ENCODE results near the gene TRIOBP.

The TRIOBP gene

GRCh38 chr22:37696657-37697537 lies at the start of gene TRIOBP:
TRIOBP (plus strand) TSS chr22:37697048; CDS start chr22:37701366, 4,318 bp downstream.
- no peak within 1 kb of the TSS for H3K27ac ChIP-seq
- peak within 1 kb of the TSS; percentile 48 for H3K4me3 ChIP-seq (ENCODE audit: low read depth, low read length)
- H3K27me3 ChIP-seq (replicated peaks) = no peaks in the 10 kb centered on the region
- in situ Hi-C loops (cut with HindIII; ENCODE audit: low pct_ligation_motif_present, low sequenced_read_pairs) = no loop called here
- peak; percentile 98 for DNase-seq
- peaks cover 5% of the 10 kb centered on the region for H3K36me3 ChIP-seq (replicated peaks)
- peak; percentile 70 for TF ChIP-seq CTCF (IDR thresholded peaks at IDR 0.05; ENCODE audit: low read depth, low read length, missing control alignments)

GRCh38 chr22:37647317-37647716 lies 49.5 kb upstream of the TRIOBP start:
- Histone ChIP-seq H3K27me3 (replicated peaks) (no peaks in the 10 kb centered on the region), H3K27ac (no peak overlapping the region), H3K36me3 (replicated peaks) (peaks cover 70% of the 10 kb centered on the region), H3K4me3 (ENCODE audit: low read depth, low read length) (no peak overlapping the region)
- TF ChIP-seq CTCF (IDR thresholded peaks at IDR 0.05; ENCODE audit: low read depth, low read length, missing control alignments) = no peak
- in situ Hi-C loops (cut with HindIII; ENCODE audit: low pct_ligation_motif_present, low sequenced_read_pairs) = no loop called here
- no peak for DNase-seq

GRCh38 chr22:37647928-37648327 lies 48.9 kb upstream of the TRIOBP start:
- H3K27me3 ChIP-seq (replicated peaks) = no peaks in the 10 kb centered on the region
- no peak overlapping the region for H3K4me3 ChIP-seq (ENCODE audit: low read depth, low read length)
- H3K36me3 ChIP-seq (replicated peaks) = peaks cover 74% of the 10 kb centered on the region
- DNase-seq = no peak
- H3K27ac ChIP-seq = no peak overlapping the region
- in situ Hi-C loops (cut with HindIII; ENCODE audit: low pct_ligation_motif_present, low sequenced_read_pairs) = no loop called here
- TF ChIP-seq CTCF (IDR thresholded peaks at IDR 0.05; ENCODE audit: low read depth, low read length, missing control alignments) = no peak

GRCh38 chr22:37650463-37651136 lies 46.2 kb upstream of the TRIOBP start:
- H3K27ac ChIP-seq = no peak overlapping the region
- DNase-seq = no peak

GRCh38 chr22:37654563-37655251 lies 42.1 kb upstream of the TRIOBP start:
- in situ Hi-C loops (cut with HindIII; ENCODE audit: low pct_ligation_motif_present, low sequenced_read_pairs) = no loop called here
- peaks cover 37% of the 10 kb centered on the region for H3K36me3 ChIP-seq (replicated peaks)
- H3K27ac ChIP-seq = no peak overlapping the region
- TF ChIP-seq CTCF (IDR thresholded peaks at IDR 0.05; ENCODE audit: low read depth, low read length, missing control alignments) = no peak
- no peak for DNase-seq
- no peak overlapping the region for H3K4me3 ChIP-seq (ENCODE audit: low read depth, low read length)
- no peaks in the 10 kb centered on the region for H3K27me3 ChIP-seq (replicated peaks)

More at GRCh38 chr22:37650463-37651136, 46.2 kb upstream of the TRIOBP start:
- Histone ChIP-seq H3K36me3 (replicated peaks) (peaks cover 62% of the 10 kb centered on the region), H3K27me3 (replicated peaks) (no peaks in the 10 kb centered on the region), H3K4me3 (ENCODE audit: low read depth, low read length) (no peak overlapping the region)
- in situ Hi-C loops (cut with HindIII; ENCODE audit: low pct_ligation_motif_present, low sequenced_read_pairs) = no loop called here
- TF ChIP-seq CTCF (IDR thresholded peaks at IDR 0.05; ENCODE audit: low read depth, low read length, missing control alignments) = no peak
